HG03571 (cell line): Measurements from ENCODE around the gene RMI2.
"Not testable (repeated sequence)": the region's sequence is repeated elsewhere in the genome, so short reads cannot be mapped to it uniquely, and the experiment has no call there.

Experiments used
- ATAC-seq: cut with Tn5 transposase; IDR thresholded peaks from one replicate; pipeline ENCODE4 v1.9.1; 2021; ENCODE audit not compliant: unreplicated experiment

RMI2 gene

GRCh38 chr16:11350921-11351335 is 5.7 kb downstream of the RMI2 start:
- ATAC-seq = no peak

GRCh38 chr16:11353158-11353557 is 7.9 kb downstream of the RMI2 start:
- no peak for ATAC-seq

DNA sequence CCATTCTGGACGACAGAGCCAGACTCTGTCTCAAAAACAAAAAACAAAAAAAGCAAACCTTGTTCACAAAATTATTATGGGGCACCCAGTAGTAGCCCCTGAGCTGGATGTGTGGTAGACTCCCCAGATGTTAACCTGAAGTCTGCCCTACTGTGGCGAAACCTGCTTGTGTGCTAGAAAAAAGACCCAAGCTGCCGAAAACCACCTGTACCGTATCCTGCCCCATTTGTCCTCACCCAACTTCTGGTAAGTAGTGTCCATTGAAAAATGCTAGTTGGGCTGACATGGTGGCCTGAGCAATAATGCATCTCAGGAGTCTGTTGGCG is 9.1 kb downstream of the RMI2 start:
- ATAC-seq = peak; percentile 26

DNA sequence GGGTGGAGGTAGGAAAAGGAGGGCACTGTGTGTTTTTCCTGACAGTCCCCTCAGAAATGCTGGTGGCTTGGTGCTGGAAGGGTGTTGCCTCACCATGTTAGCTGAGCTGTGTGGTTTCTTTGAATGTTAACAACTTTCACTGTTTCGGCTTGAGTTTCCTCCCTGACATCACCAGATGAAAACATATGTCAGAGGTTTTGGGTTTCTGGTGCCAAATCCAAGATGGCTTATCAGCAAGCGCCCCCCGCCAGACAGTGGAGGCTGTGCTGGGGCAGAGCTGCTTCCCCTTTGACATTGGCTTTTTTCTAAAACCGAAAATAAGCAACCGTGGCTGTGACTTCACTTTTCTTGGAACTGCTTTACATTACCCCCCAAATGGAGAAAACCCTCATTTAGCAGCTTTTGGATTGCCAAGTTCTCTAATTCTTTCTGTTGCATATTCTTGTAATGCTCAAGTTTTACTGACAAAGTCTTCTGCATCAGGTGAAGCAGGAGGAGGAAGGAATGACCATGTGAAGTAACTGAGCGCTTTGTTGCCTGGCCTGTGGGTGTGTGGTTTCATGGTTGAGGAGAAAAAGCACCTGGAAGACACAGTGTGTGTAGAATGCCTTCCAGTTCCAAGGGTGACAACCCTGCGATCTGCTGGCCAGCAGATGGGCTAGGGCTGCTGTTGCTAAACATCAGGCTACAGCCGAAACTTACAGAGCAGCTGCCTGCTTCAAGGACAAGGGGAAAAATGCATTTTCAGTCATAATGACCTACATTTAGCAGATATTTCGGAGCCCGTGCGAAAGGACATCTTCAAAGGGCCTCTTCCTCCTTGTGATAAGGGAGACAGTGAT is 9.7 kb downstream of the RMI2 start:
- peak; percentile 54 for ATAC-seq

GRCh38 chr16:11355862-11356261 is 10.6 kb downstream of the RMI2 start:
- ATAC-seq = no peak

GRCh38 chr16:11356573-11357331 is 11.5 kb downstream of the RMI2 start:
- ATAC-seq = no peak

DNA sequence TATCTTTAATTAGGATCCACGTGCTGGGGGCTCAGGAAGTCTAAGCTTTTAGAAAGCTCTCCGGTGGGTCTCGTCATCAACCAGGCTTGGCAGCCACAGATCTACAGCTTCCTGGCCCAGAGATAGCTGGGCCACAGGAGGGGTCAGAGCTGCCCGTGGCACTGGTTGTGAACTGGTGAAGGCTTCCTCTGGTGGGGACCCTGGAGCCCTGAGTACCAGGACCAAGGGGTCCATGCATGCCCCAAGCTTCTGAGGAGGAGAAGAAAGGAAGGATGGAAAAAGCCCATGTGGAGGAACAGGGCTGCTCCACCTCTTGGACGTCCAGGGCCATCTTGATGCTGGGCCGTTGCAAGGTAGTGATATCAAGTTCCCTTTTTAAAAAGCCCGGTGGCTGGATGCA is 13.3 kb downstream of the RMI2 start:
- ATAC-seq = no peak

GRCh38 chr16:11359370-11359769 is 14.1 kb downstream of the RMI2 start:
- no peak for ATAC-seq

DNA sequence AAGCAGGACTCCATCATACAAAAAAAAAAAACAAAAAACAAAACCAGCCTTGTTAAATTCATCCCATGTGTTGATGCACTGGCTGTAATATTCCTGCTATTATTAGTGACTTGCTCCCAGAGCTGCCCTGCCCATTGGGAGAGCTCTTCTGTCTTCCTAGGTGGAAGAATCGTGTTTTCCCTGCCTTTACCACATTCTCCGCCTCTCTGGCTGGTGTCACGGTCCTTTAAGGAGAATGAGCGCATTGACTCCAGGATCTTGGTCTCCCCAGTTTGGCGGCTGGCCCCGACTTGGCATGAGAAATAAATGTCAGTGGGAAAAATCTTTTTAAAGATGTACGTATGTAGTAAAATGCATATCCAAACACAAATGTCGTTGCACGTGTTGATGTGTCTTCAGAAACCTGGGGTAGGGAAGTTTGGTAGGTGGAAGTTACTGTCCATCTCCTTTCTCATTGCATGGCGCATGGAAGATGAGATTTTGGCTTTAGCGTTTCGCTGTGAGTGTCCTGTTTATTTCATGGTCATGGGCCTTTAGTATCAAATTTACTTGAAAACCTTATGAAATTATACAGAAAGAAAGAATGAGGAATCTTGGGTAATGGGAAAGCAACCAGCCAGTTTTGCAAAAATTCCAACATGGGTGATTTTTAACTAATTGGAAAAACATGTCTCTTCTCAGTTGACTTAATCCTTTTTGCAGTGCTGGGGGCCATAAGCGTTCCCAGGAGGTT is 15.5 kb downstream of the RMI2 start:
- no peak for ATAC-seq

GRCh38 chr16:11361701-11362451 is 16.6 kb downstream of the RMI2 start:
- no peak for ATAC-seq

DNA sequence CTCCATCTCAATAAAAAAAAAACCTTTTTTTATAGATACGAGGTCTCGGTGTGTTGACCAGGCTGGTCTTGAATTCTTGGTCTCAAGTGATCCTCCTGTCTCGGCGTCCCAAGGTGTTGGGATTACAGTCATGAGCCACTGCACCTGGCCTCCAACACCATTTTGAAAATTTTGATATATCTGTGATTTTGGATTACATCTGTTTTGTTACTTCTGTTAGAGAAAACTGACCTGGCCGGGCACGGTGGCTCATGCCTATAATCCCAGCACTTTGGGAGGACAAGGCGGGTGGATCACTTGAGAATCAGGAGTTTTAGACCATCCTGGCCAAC is 18.6 kb downstream of the RMI2 start:
- ATAC-seq = no peak

- ATAC-seq = no peak
These were observed 22.2 kb downstream of the RMI2 start for GRCh38 chr16:11367483-11367906.

- no peak for ATAC-seq
These were observed 25.0 kb downstream of the RMI2 start for GRCh38 chr16:11370084-11370931.

GRCh38 chr16:11370932-11371279 is 25.6 kb downstream of the RMI2 start:
- ATAC-seq = not testable (repeated sequence)

DNA sequence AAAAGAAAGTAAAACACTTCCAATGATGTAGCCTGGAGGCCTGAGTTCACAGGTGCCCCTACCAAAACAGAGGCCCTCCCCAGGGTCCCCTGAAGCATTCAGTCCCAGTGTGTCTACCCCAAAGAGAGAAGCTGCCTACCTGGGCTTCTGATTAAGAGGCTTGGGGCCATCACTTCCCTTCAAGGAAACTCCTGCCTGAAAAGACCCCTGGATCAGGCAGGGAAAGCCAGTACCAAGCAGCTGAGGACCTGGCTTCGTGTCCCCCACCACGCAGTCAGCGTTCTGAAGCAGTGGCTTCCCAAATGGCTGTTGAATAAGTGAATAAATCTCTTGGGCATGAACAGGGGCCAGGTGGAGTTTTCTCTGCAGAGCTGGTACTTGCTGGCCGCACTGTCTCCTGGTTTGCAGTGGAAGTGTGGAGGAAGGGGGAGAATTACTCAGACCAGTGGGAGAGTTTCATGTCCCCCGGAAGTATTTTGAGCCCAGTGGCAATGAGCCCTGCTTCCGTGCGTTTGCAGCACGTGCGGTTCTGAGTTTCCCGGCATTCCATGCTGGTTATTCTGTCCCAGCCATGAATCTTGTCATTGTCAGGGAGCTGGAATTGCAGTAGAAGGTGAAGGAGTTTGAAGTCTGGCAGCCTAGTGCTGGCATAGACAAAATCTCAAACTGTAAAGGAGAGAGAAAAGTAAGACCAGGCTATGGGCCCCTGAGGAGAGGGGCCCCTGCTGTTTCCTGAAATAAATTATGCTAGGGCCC is 27.0 kb downstream of the RMI2 start:
- ATAC-seq = no peak

DNA sequence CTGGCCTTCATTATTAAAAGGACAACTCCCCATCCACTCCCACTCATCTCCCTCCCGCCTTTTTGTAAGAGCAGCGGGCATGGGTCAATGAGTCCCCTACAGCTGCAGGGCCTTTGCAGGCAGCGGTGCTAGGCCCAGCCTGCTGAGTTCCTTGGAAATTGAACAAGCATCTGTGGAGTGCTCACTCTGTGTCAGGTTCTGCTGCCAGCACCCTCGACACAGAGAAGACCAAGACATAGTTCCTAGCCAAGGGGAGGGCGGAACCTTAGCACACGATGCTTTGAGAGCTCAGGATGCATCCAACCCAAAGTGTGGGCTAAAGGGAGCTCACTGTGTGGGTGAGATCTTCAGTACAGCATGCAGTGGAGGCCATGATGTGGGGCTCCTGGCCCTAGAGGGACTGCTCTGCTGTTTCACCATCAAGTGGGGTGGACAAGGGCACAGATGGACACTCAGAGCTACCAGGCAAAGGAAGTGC is 27.6 kb downstream of the RMI2 start:
- ATAC-seq = no peak

GRCh38 chr16:11374255-11374654 is 29.0 kb downstream of the RMI2 start:
- no peak for ATAC-seq

- ATAC-seq = no peak
These were observed 31.9 kb downstream of the RMI2 start for GRCh38 chr16:11377154-11377553.

- ATAC-seq = not testable (repeated sequence)
These were observed 33.7 kb downstream of the RMI2 start for GRCh38 chr16:11378951-11379350.
